HG02642 (cell line): ENCODE measurements around the gene PHLDA2.
"Not testable (repeated sequence)": the region's sequence is repeated elsewhere in the genome, so short reads cannot be mapped to it uniquely, and the experiment has no call there.

ENCODE experiments used
- ATAC-seq: cut with Tn5 transposase; IDR thresholded peaks from one replicate; pipeline ENCODE4 v1.9.1; 2021; ENCODE audit warnings: mild to moderate bottlenecking; ENCODE audit not compliant: unreplicated experiment, poor library complexity

Gene PHLDA2

GRCh38 chr11:2945757-2946287, 16.6 kb upstream of the PHLDA2 start:
- no peak for ATAC-seq

GRCh38 chr11:2945031-2945756, 16.0 kb upstream of the PHLDA2 start:
- no peak for ATAC-seq

- ATAC-seq, result no peak
These were observed 15.3 kb upstream of the PHLDA2 start for GRCh38 chr11:2944530-2944929.

- ATAC-seq, result no peak
These were observed 14.5 kb upstream of the PHLDA2 start for GRCh38 chr11:2943711-2944118.

GRCh38 chr11:2942872-2943710, 13.9 kb upstream of the PHLDA2 start:
- ATAC-seq, result no peak

GRCh38 chr11:2942447-2942846, 13.2 kb upstream of the PHLDA2 start:
- no peak for ATAC-seq

- no peak for ATAC-seq
These were observed 12.0 kb upstream of the PHLDA2 start for GRCh38 chr11:2940921-2941821.

- ATAC-seq, result no peak
These were observed 11.1 kb upstream of the PHLDA2 start for GRCh38 chr11:2940147-2940920.

- ATAC-seq, result not testable (repeated sequence)
These were observed 9.5 kb upstream of the PHLDA2 start for GRCh38 chr11:2938458-2939418.

- not testable (repeated sequence) for ATAC-seq
These were observed 8.6 kb upstream of the PHLDA2 start for GRCh38 chr11:2937641-2938457.

- no peak for ATAC-seq
These were observed 5.5 kb upstream of the PHLDA2 start for GRCh38 chr11:2934611-2935239.

- no peak for ATAC-seq
These were observed 4.9 kb upstream of the PHLDA2 start for GRCh38 chr11:2934021-2934550.

- ATAC-seq, result no peak
These were observed 4.3 kb upstream of the PHLDA2 start for GRCh38 chr11:2933375-2934020.

- no peak for ATAC-seq
These were observed 3.6 kb upstream of the PHLDA2 start for GRCh38 chr11:2932850-2933251.

GRCh38 chr11:2931771-2932738, 2.8 kb upstream of the PHLDA2 start:
- no peak for ATAC-seq

- ATAC-seq, result no peak
These were observed 2.2 kb upstream of the PHLDA2 start for GRCh38 chr11:2931420-2931746.
